ENCODE data around the gene FBXW10B.

- TF ChIP-seq, protein P1, sequence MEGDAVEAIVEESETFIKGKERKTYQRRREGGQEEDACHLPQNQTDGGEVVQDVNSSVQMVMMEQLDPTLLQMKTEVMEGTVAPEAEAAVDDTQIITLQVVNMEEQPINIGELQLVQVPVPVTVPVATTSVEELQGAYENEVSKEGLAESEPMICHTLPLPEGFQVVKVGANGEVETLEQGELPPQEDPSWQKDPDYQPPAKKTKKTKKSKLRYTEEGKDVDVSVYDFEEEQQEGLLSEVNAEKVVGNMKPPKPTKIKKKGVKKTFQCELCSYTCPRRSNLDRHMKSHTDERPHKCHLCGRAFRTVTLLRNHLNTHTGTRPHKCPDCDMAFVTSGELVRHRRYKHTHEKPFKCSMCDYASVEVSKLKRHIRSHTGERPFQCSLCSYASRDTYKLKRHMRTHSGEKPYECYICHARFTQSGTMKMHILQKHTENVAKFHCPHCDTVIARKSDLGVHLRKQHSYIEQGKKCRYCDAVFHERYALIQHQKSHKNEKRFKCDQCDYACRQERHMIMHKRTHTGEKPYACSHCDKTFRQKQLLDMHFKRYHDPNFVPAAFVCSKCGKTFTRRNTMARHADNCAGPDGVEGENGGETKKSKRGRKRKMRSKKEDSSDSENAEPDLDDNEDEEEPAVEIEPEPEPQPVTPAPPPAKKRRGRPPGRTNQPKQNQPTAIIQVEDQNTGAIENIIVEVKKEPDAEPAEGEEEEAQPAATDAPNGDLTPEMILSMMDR (IDR thresholded peaks at IDR 0.05; ENCODE audit: low read depth, low read length, missing input control), result no peak
- TF ChIP-seq, protein P2, sequence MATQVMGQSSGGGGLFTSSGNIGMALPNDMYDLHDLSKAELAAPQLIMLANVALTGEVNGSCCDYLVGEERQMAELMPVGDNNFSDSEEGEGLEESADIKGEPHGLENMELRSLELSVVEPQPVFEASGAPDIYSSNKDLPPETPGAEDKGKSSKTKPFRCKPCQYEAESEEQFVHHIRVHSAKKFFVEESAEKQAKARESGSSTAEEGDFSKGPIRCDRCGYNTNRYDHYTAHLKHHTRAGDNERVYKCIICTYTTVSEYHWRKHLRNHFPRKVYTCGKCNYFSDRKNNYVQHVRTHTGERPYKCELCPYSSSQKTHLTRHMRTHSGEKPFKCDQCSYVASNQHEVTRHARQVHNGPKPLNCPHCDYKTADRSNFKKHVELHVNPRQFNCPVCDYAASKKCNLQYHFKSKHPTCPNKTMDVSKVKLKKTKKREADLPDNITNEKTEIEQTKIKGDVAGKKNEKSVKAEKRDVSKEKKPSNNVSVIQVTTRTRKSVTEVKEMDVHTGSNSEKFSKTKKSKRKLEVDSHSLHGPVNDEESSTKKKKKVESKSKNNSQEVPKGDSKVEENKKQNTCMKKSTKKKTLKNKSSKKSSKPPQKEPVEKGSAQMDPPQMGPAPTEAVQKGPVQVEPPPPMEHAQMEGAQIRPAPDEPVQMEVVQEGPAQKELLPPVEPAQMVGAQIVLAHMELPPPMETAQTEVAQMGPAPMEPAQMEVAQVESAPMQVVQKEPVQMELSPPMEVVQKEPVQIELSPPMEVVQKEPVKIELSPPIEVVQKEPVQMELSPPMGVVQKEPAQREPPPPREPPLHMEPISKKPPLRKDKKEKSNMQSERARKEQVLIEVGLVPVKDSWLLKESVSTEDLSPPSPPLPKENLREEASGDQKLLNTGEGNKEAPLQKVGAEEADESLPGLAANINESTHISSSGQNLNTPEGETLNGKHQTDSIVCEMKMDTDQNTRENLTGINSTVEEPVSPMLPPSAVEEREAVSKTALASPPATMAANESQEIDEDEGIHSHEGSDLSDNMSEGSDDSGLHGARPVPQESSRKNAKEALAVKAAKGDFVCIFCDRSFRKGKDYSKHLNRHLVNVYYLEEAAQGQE (IDR thresholded peaks at IDR 0.05), result no peak
- TF ChIP-seq GABPA (IDR thresholded peaks at IDR 0.05 in 1 of 2, conservative IDR thresholded peaks at IDR 0.05 in 1 of 2) (no peak), ZBTB33 (IDR thresholded peaks at IDR 0.05) (no peak)
These were observed 43.7 kb upstream of the FBXW10B start for GRCh38 chr17:15663176-15663575.

All from liver (tissue), 3 donors.